Small intestine (tissue), 16 donors: ENCODE data around the gene ZMYM1. TPM values are rescaled to one million over a fixed set of nuclear protein-coding genes. Genes with fewer than 3 reads are reported as not detected.

Source experiments
- DNase-seq, 2 donors: peaks; one replicate each; pipeline versions ENCODE4 v3.0.0 to v3.0.0-alpha.2; 2013
- FAIRE-seq: peaks from 2 replicates; lab custom pipeline; 2012; peaks lifted over from hg19 to GRCh38; lab: Jason Lieb, UNC
- H3K27ac ChIP-seq, 3 donors: one replicate each; pipeline ENCODE4 v1.5.1; 2013; ENCODE audit warnings: low read length in 2 of 3, mild to moderate bottlenecking in 2 of 3, control low read depth in 1 of 3, inconsistent platforms in 1 of 3, low read depth in 1 of 3, moderate library complexity in 1 of 3
- H3K27me3 ChIP-seq, 3 donors: one replicate each; pipeline ENCODE4 v1.6.1; 2013; ENCODE audit warnings: low read length in 3 of 3, inconsistent platforms in 1 of 3; ENCODE audit not compliant: control insufficient read depth in 3 of 3, insufficient read depth in 3 of 3
- H3K36me3 ChIP-seq, 3 donors: one replicate each; pipeline ENCODE4 v1.6.1; 2013; ENCODE audit warnings: low read length in 3 of 3, inconsistent platforms in 1 of 3, low read depth in 1 of 3, mild to moderate bottlenecking in 1 of 3, moderate library complexity in 1 of 3; ENCODE audit not compliant: control insufficient read depth in 3 of 3, insufficient read depth in 2 of 3
- H3K4me1 ChIP-seq, 3 donors: one replicate each; pipeline ENCODE4 v1.6.1; 2013; ENCODE audit warnings: low read length in 2 of 3, inconsistent platforms in 1 of 3, low read depth in 1 of 3, mild to moderate bottlenecking in 1 of 3, moderate library complexity in 1 of 3; ENCODE audit not compliant: control insufficient read depth in 3 of 3, insufficient read depth in 2 of 3
- H3K4me3 ChIP-seq, 3 donors: one replicate each; pipeline ENCODE4 v1.5.1; 2013; ENCODE audit warnings: low read length in 3 of 3, control low read depth in 1 of 3, inconsistent platforms in 1 of 3, low read depth in 1 of 3, mild to moderate bottlenecking in 1 of 3, moderate library complexity in 1 of 3
- H3K9me3 ChIP-seq, 2 donors: one replicate each; pipeline ENCODE4 v1.6.1; 2013; ENCODE audit warnings: low read depth in 1 of 2, low read length in 1 of 2; ENCODE audit not compliant: control insufficient read depth in 2 of 2, insufficient read depth in 1 of 2
- WGBS, 3 donors: extraction: QIAGEN DNeasy Blood & Tissue Kit; methylation state at CpG; one replicate each; pipeline ENCODE4 v1.1.7; 2013; 5-methylcytosine and 5-hydroxymethylcytosine counted together
- long read RNA-seq, 10 donors: transcript quantifications; one replicate each; lab custom pipeline, GENCODE V29; 2026
- polyA plus RNA-seq, 4 donors: library from polyadenylated mRNA; stranded (reverse) in 3 of 4; unstranded in 1 of 4; fragments of 200-250 nt in 3 of 4; fragments of 120-200 nt in 1 of 4; gene quantifications; one replicate each; pipeline versions ENCODE4 v1.2.1 to v1.2.3, GENCODE V29; 2013
- donor health status: healthy with polysubstance abuse.
- donor health status: control.
- donor health status: control.
- donor health status: Bipolar disorder and iron deficiency.
- donor health status: healthy.

ZMYM1 gene
- polyA plus RNA-seq = 10 to 100 TPM in 1 of 4 donors, 1 to 10 TPM in 3; 1.1 to 17.5 (median 3.2) TPM
- long read RNA-seq, donor 1 = 0 reads
- long read RNA-seq, donor 2, full-length matches to known transcripts = 1 of 1 reads
- long read RNA-seq, donor 2, partial matches to known transcripts = 0 of 1 reads
- long read RNA-seq, donor 2, other reads (novel, unspliced or antisense) = 0 of 1 reads
- long read RNA-seq, donor 3 = 0 reads
- long read RNA-seq, donor 4 = 0 reads
- long read RNA-seq, donor 5 = 0 reads
- long read RNA-seq, donor 6 = 0 reads
- long read RNA-seq, donor 7 = 0 reads
- long read RNA-seq, donor 8 = 0 reads
- long read RNA-seq, donor 9 = 0 reads
- long read RNA-seq, donor 10, full-length matches to known transcripts = 2 of 2 reads
- long read RNA-seq, donor 10, partial matches to known transcripts = 0 of 2 reads
- long read RNA-seq, donor 10, other reads (novel, unspliced or antisense) = 0 of 2 reads

GRCh38 chr1:35079003-35079930, at the start of gene ZMYM1:
Gene ZMYM1 (plus strand): TSS chr1:35079385. CDS start chr1:35093988, 14,603 bp downstream.
- WGBS, 3 donors = 0 to 1% (median 1%) methylated on average over 52 of the region's 52 CpGs
- FAIRE-seq (no peak), DNase-seq (peak; percentile 78 to 92)
- H3K27ac ChIP-seq = peak within 1 kb of the TSS; percentile 91 to 98 (median 95)
- H3K9me3 ChIP-seq = peaks cover 0 to 6% of the 10 kb centered on the region in 2 donors
- H3K36me3 ChIP-seq = peaks cover 0 to 12% (median 0%) of the 10 kb centered on the region in 3 donors
- peak within 1 kb of the TSS; percentile 77 to 85 (median 82) for H3K4me3 ChIP-seq
- H3K27me3 ChIP-seq = no peaks in the 10 kb centered on the region
- peaks cover 0 to 4% (median 0%) of the 10 kb centered on the region in 3 donors for H3K4me1 ChIP-seq

- Histone ChIP-seq H3K4me3 (peak overlapping the region in 1 of 3 donors; percentile 93), H3K36me3 (peaks cover 0 to 9% (median 0%) of the 10 kb centered on the region in 3 donors), H3K27ac (no peak overlapping the region), H3K27me3 (no peaks in the 10 kb centered on the region), H3K4me1 (peaks cover 0 to 8% (median 4%) of the 10 kb centered on the region in 3 donors), H3K9me3 (peaks cover 0 to 7% of the 10 kb centered on the region in 2 donors)
- no peak for DNase-seq
- FAIRE-seq = no peak
Measured at GRCh38 chr1:35029761-35030160, 49.4 kb upstream of the ZMYM1 start.

- H3K4me3 ChIP-seq = peak overlapping the region in 2 of 3 donors; percentile 65 to 93
- WGBS, 3 donors = 69 to 72% (median 70%) methylated on average over 5 of the region's 5 CpGs
- DNase-seq = no peak
- no peaks in the 10 kb centered on the region for H3K27me3 ChIP-seq
- no peak for FAIRE-seq
- peaks cover 0 to 8% (median 4%) of the 10 kb centered on the region in 3 donors for H3K4me1 ChIP-seq
- peak overlapping the region in 1 of 3 donors; percentile 98 for H3K27ac ChIP-seq
- H3K36me3 ChIP-seq = peaks cover 0 to 7% (median 0%) of the 10 kb centered on the region in 3 donors
- peaks cover 0 to 7% of the 10 kb centered on the region in 2 donors for H3K9me3 ChIP-seq
Measured at GRCh38 chr1:35030338-35030737, 48.8 kb upstream of the ZMYM1 start.

GRCh38 chr1:35030756-35031446, 48.3 kb upstream of the ZMYM1 start:
- 3 to 4% (median 4%) methylated on average over 17 of the region's 17 CpGs for WGBS, 3 donors
- Histone ChIP-seq H3K4me1 (peaks cover 0 to 8% (median 4%) of the 10 kb centered on the region in 3 donors), H3K9me3 (peaks cover 0 to 7% of the 10 kb centered on the region in 2 donors), H3K4me3 (peak overlapping the region; percentile 65 to 93 (median 79)), H3K27ac (peak overlapping the region; percentile 89 to 99 (median 98)), H3K36me3 (peaks cover 0 to 7% (median 0%) of the 10 kb centered on the region in 3 donors), H3K27me3 (no peaks in the 10 kb centered on the region)
- peak; percentile 49 to 69 for DNase-seq
- FAIRE-seq = no peak

GRCh38 chr1:35032384-35032739, 46.8 kb upstream of the ZMYM1 start:
- 93 to 97% (median 95%) methylated on average over 1 of the region's 1 CpG for WGBS, 3 donors
- H3K9me3 ChIP-seq = peaks cover 0 to 7% of the 10 kb centered on the region in 2 donors
- DNase-seq (no peak), FAIRE-seq (no peak)
- H3K27ac ChIP-seq = peak overlapping the region in 2 of 3 donors; percentile 98 to 99
- H3K4me1 ChIP-seq = peaks cover 4 to 8% (median 4%) of the 10 kb centered on the region in 3 donors
- H3K4me3 ChIP-seq = peak overlapping the region in 1 of 3 donors; percentile 93
- no peaks in the 10 kb centered on the region for H3K27me3 ChIP-seq
- peaks cover 0 to 6% (median 0%) of the 10 kb centered on the region in 3 donors for H3K36me3 ChIP-seq

- H3K36me3 ChIP-seq = no peaks in the 10 kb centered on the region
- WGBS, 3 donors = 96 to 100% (median 100%) methylated on average over 1 of the region's 1 CpG
- no peak overlapping the region for H3K4me3 ChIP-seq
- H3K4me1 ChIP-seq = peaks cover 4 to 13% (median 8%) of the 10 kb centered on the region in 3 donors
- H3K9me3 ChIP-seq = peaks cover 0 to 7% of the 10 kb centered on the region in 2 donors
- no peak overlapping the region for H3K27ac ChIP-seq
- no peaks in the 10 kb centered on the region for H3K27me3 ChIP-seq
- DNase-seq (no peak), FAIRE-seq (no peak)
Measured at GRCh38 chr1:35033346-35033745, 45.8 kb upstream of the ZMYM1 start.

GRCh38 chr1:35036621-35037020, 42.6 kb upstream of the ZMYM1 start:
- FAIRE-seq = no peak
- Histone ChIP-seq H3K36me3 (no peaks in the 10 kb centered on the region), H3K9me3 (peaks cover 0 to 7% of the 10 kb centered on the region in 2 donors), H3K27ac (peak overlapping the region in 1 of 3 donors; percentile 60), H3K4me1 (peaks cover 0 to 17% (median 0%) of the 10 kb centered on the region in 3 donors), H3K27me3 (no peaks in the 10 kb centered on the region), H3K4me3 (no peak overlapping the region)
- WGBS, 3 donors = 47 to 71% (median 52%) methylated on average over 4 of the region's 4 CpGs
- DNase-seq = peak in 1 of 2 donors; percentile 79
